DND-41 (cell line): ENCODE results near the gene RGS19.

ENCODE experiments used
- ATAC-seq: fragments of 200-7000 bp; cut with Tn5 transposase; 3 replicates; pipeline ENCODE4 v1.9.1; 2021; ENCODE audit warnings: low read depth; ENCODE audit not compliant: insufficient read depth
- DNase-seq: peaks from one replicate; pipeline ENCODE4 v3.0.0-alpha.2; 2020
- H2AFZ ChIP-seq: 2 replicates; pipeline ENCODE4 v1.6.0; 2012; ENCODE audit warnings: low read depth, low read length
- H3K27ac ChIP-seq: 2 replicates; pipeline ENCODE4 v1.5.1; 2012; ENCODE audit warnings: low read length, inconsistent platforms
- H3K27me3 ChIP-seq: fragments of 200-600 bp; sonication (generic); 2 replicates; pipeline ENCODE4 v1.6.0; 2012; ENCODE audit warnings: low read length, mild to moderate bottlenecking, inconsistent platforms; ENCODE audit not compliant: insufficient read depth, poor library complexity
- H3K36me3 ChIP-seq: 2 replicates; pipeline ENCODE4 v1.5.1; 2012; ENCODE audit warnings: low read length, inconsistent platforms; ENCODE audit not compliant: insufficient read depth
- H3K4me1 ChIP-seq: 2 replicates; pipeline ENCODE4 v1.5.1; 2012; ENCODE audit warnings: mild to moderate bottlenecking, low read length; ENCODE audit not compliant: insufficient read depth
- H3K4me2 ChIP-seq: 2 replicates; pipeline ENCODE4 v1.6.0; 2012; ENCODE audit warnings: mild to moderate bottlenecking, moderate library complexity, low read length, inconsistent platforms; ENCODE audit not compliant: insufficient read depth
- H3K4me3 ChIP-seq, 2 experiments: fragments of 200-600 bp in 1 of 2; shearing (Covaris generic) in 1 of 2; 2 replicates each; pipeline ENCODE4 v1.5.1; 2012 to 2016; ENCODE audit warnings: inconsistent platforms in 2 of 2, low read length in 2 of 2, mild to moderate bottlenecking in 2 of 2, low read depth in 1 of 2, moderate library complexity in 1 of 2
- H3K79me2 ChIP-seq: 2 replicates; pipeline ENCODE4 v1.6.0; 2012; ENCODE audit warnings: low read length, inconsistent platforms; ENCODE audit not compliant: insufficient read depth
- H3K9ac ChIP-seq: 2 replicates; pipeline ENCODE4 v1.6.0; 2012; ENCODE audit warnings: low read depth, mild to moderate bottlenecking, inconsistent platforms, low read length, moderate library complexity
- H3K9me3 ChIP-seq: 2 replicates; pipeline ENCODE4 v1.5.1; 2012; ENCODE audit warnings: low read length, moderate library complexity, mild to moderate bottlenecking, inconsistent platforms; ENCODE audit not compliant: insufficient read depth, severe bottlenecking
- H4K20me1 ChIP-seq: 2 replicates; pipeline ENCODE4 v1.6.0; 2012; ENCODE audit warnings: low read length; ENCODE audit not compliant: insufficient read depth
- EZH2 ChIP-seq: IDR thresholded peaks from 3 replicates; pipeline ENCODE4 v1.6.1; 2012; ENCODE audit warnings: borderline replicate concordance, low read depth, mild to moderate bottlenecking, moderate library complexity, low read length, inconsistent platforms; ENCODE audit not compliant: severe bottlenecking
- TF ChIP-seq, protein P1 (sequence below): IDR thresholded peaks from 2 replicates; pipeline ENCODE4 v1.5.1; 2012; ENCODE audit warnings: borderline replicate concordance, low read length, moderate library complexity, mild to moderate bottlenecking; ENCODE audit not compliant: poor library complexity, severe bottlenecking; ENCODE audit errors: extremely low read depth

The RGS19 gene

DNA sequence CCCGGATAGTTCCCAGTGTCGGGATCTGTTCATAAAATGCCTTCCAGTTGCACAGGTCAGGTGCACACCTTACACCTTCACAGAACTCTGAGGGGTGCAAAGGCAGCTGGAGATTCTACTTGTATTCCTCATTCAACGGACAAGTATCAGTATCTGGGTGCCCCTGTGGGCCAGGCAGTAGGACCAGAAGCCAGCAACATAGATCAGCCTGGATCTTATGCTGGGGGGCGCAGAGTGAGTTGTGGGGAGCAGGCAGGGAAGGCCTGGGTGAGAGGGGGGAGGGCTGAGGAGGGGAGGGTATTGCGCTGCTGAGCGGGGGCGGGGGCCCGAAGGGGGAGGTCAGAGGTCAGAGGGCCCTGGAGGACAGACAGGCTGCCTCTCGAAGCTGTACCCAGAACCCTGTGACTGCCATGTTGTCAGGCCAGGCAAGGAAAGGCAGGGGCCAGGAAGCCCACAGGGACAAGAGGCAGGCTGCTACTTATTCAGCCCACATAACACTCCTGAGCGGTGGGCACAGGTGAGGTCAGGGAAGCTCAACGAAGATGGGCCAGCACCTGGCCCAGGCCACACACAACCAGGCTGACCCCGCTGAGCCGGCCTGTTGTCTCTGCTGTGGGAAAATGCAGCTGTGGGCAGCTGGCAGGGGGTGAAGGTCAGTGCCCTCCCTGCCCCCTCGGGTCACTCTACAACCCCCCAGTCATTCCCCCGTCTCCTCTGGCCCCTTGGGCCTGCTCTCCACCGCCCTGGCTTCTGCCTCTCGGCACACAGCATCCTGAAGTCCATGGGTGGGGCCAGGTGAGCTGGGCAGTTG lies 1.7 kb upstream of the RGS19 start:
- Histone ChIP-seq H4K20me1 (peaks cover 29% of the 10 kb centered on the region), H3K4me1 (peaks cover 43% of the 10 kb centered on the region), H3K4me2 (peak overlapping the region; percentile 92), H3K4me3 (no peak overlapping the region), H3K9ac (peak overlapping the region; percentile 76; the same call in 1 of the 2 replicates), H2AFZ (no peak overlapping the region), H3K9me3 (no peaks in the 10 kb centered on the region), H3K27me3 (peaks cover 30% of the 10 kb centered on the region), H3K79me2 (peaks cover 12% of the 10 kb centered on the region), H3K36me3 (peaks cover 4% of the 10 kb centered on the region), H3K27ac (no peak overlapping the region)
- TF ChIP-seq, protein P1, sequence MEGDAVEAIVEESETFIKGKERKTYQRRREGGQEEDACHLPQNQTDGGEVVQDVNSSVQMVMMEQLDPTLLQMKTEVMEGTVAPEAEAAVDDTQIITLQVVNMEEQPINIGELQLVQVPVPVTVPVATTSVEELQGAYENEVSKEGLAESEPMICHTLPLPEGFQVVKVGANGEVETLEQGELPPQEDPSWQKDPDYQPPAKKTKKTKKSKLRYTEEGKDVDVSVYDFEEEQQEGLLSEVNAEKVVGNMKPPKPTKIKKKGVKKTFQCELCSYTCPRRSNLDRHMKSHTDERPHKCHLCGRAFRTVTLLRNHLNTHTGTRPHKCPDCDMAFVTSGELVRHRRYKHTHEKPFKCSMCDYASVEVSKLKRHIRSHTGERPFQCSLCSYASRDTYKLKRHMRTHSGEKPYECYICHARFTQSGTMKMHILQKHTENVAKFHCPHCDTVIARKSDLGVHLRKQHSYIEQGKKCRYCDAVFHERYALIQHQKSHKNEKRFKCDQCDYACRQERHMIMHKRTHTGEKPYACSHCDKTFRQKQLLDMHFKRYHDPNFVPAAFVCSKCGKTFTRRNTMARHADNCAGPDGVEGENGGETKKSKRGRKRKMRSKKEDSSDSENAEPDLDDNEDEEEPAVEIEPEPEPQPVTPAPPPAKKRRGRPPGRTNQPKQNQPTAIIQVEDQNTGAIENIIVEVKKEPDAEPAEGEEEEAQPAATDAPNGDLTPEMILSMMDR = no peak
- no peak for TF ChIP-seq EZH2
- DNase-seq = no peak
- no peak for ATAC-seq

DNA sequence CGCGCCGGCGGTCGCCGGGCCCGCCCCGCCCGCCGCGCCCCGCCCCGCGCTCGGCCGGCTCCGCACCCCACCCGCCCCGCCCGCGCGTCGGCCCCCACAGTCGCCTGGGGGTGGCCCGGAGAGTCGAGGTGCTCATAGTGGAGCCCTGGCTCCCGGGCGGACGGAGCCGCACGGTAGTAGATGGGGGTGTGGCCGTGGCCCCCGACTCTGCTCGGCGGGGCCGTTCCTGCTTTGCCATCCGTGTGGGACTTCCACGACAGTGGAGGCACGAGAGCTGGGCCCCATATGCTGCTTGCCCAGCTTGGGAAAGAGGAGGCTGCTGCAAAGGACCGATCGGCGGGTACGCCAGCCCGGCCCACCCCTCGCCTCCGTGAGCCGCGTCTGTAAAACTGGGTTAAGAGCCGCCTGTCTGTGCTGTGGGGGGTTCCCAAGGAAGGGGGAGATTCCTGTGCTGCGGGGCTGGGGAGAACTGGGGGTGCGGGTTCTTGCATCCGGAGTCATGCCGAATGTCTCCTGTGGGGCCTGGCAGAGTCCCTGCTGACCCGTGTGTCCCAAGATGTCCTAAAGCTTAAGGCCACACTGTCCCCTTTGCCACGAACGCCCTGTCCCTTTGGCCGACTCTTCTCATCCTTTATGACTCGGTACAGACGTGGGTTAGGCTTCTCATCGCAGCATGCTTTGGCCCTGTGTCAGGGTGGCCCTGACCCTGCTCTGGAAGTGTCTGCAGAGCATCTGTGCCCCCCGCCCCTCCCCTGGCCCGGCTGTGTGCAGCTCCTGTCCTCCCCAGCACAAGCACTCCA lies 895 bp upstream of the RGS19 start, which contains the start of gene OPRL1:
Gene OPRL1, plus strand, starts transcription at position 70 of the 800 bp plus-strand sequence. CDS start 12,639 bp downstream, outside the sequence.
- peaks cover 30% of the 10 kb centered on the region for H4K20me1 ChIP-seq
- peak within 1 kb of the TSS; percentile 53 for H3K27ac ChIP-seq
- H3K4me1 ChIP-seq = peaks cover 43% of the 10 kb centered on the region
- H3K4me3 ChIP-seq = peak within 1 kb of the TSS; percentile 64 to 86
- TF ChIP-seq EZH2 = no peak
- TF ChIP-seq, protein P1 = no peak
- H3K27me3 ChIP-seq = peaks cover 25% of the 10 kb centered on the region
- H3K9me3 ChIP-seq = no peaks in the 10 kb centered on the region
- peaks cover 6% of the 10 kb centered on the region for H3K36me3 ChIP-seq
- H2AFZ ChIP-seq = peak within 1 kb of the TSS; percentile 82
- ATAC-seq = no peak; the same call in 2 of the 3 replicates
- peak within 1 kb of the TSS; percentile 92 for H3K4me2 ChIP-seq
- peaks cover 12% of the 10 kb centered on the region for H3K79me2 ChIP-seq
- H3K9ac ChIP-seq = peak within 1 kb of the TSS; percentile 76
- no peak for DNase-seq

DNA sequence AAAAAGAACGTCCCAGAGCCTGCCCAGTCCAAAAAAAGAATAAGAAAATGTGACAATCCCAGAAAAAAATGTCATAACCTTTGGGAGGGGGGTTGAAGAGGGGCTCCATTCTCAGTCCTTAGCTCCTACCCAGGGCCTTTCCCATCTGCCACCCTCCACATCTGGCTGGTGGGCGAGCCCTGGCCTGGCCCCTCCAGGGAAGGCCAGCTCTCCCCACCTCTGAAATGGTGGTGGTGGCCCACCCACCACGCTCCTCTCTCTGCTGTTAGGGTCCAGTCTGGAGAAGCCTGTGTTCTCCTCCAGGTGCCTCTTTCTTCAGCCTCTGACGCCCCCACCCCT lies 415 bp downstream of the RGS19 start:
- Histone ChIP-seq H4K20me1 (peaks cover 33% of the 10 kb centered on the region), H3K4me3 (peak overlapping the region; percentile 64 to 86), H3K9me3 (no peaks in the 10 kb centered on the region), H3K4me1 (peaks cover 34% of the 10 kb centered on the region), H2AFZ (peak overlapping the region; percentile 77), H3K27ac (peak overlapping the region; percentile 53), H3K36me3 (peaks cover 18% of the 10 kb centered on the region), H3K27me3 (peaks cover 12% of the 10 kb centered on the region), H3K9ac (peak overlapping the region; percentile 76), H3K4me2 (peak overlapping the region; percentile 92), H3K79me2 (peaks cover 12% of the 10 kb centered on the region)
- DNase-seq = no peak
- ATAC-seq = no peak
- TF ChIP-seq EZH2 = no peak
